Mucosa of stomach (tissue), 1 donor: ENCODE results near the gene DESI1.
"Not testable (repeated sequence)": the region's sequence is repeated elsewhere in the genome, so short reads cannot be mapped to it uniquely, and the experiment has no call there.

Experiments used
- H3K27me3 ChIP-seq: one replicate; pipeline ENCODE4 v1.7.0; 2013; ENCODE audit warnings: mild to moderate bottlenecking, low read length; ENCODE audit not compliant: control insufficient read depth, insufficient read depth
- H3K36me3 ChIP-seq: one replicate; pipeline ENCODE4 v1.7.0; 2013; ENCODE audit warnings: low read length; ENCODE audit not compliant: control insufficient read depth, insufficient read depth
- H3K4me1 ChIP-seq: one replicate; pipeline ENCODE4 v1.7.0; 2013; ENCODE audit warnings: mild to moderate bottlenecking, low read length; ENCODE audit not compliant: control insufficient read depth, insufficient read depth
- H3K4me3 ChIP-seq: one replicate; pipeline ENCODE4 v1.7.0; 2013; ENCODE audit warnings: low read length
- H3K9ac ChIP-seq: one replicate; pipeline ENCODE4 v1.7.0; 2013; ENCODE audit warnings: mild to moderate bottlenecking, low read length, moderate library complexity
- H3K9me3 ChIP-seq: one replicate; pipeline ENCODE4 v1.7.0; 2013; ENCODE audit warnings: mild to moderate bottlenecking, low read length, moderate library complexity; ENCODE audit not compliant: control insufficient read depth
- donor health status: Pancreatic carcinoma.

DESI1 gene

DNA sequence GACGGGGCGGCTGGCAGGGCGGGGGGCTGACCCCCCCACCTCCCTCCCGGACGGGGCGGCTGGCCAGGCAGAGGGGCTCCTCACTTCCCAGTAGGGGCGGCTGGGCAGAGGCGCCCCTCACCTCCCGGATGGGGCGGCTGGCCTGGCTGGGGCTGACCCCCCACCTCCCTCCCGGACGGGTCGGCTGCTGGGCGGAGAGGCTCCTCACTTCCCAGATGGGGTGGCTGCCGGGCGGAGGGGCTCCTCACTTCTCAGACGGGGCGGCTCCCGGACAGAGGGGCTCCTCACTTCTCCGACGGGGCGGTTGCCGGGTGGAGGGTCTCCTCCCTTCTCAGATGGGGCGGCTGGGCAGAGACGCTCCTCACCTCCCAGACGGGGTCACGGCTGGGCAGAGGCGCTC lies 10.3 kb upstream of the DESI1 start:
- not testable (repeated sequence) for H3K4me3 ChIP-seq, H3K27me3 ChIP-seq, H3K9ac ChIP-seq, H3K9me3 ChIP-seq, H3K4me1 ChIP-seq
- peaks cover 11% of the 10 kb centered on the region for H3K36me3 ChIP-seq

DNA sequence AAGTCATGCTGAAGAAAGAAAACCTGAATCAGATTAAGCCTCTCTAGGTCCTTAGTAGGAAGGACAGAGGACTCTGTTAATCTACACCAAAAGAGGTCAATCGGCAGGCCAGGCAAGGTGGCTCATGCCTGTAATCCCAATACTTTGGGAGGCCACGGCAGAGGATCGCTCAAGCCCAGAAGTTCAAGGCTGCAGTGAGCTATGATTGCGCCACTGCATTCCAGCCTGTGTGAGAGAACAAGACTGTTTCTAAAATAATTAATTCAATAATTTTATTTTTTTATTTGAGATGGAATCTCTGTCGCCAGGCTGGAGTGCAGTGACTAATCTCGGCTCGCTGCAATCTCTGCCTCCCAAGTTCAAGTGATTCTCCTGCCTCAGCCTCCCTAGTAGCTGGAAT lies 4.7 kb upstream of the DESI1 start:
- Histone ChIP-seq H3K9me3 (no peaks in the 10 kb centered on the region), H3K4me1 (peaks cover 7% of the 10 kb centered on the region), H3K27me3 (no peaks in the 10 kb centered on the region), H3K36me3 (peaks cover 5% of the 10 kb centered on the region), H3K9ac (no peak overlapping the region), H3K4me3 (no peak overlapping the region)

DNA sequence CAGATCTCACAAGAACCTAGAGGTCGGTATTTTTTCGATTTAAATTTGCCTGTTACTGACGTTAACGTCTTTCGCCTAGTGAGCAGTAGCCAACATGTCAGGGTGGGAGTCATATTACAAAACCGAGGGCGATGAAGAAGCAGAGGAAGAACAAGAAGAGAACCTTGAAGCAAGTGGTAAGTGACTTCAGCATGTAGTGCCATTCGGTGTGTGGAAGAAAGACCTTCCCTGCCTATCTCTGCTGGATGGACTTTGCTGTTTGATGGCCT lies 1.0 kb upstream of the DESI1 start:
- H3K27me3 ChIP-seq = no peaks in the 10 kb centered on the region
- H3K4me3 ChIP-seq = peak overlapping the region; percentile 95
- peaks cover 26% of the 10 kb centered on the region for H3K4me1 ChIP-seq
- H3K9me3 ChIP-seq = no peaks in the 10 kb centered on the region
- H3K9ac ChIP-seq = peak overlapping the region; percentile 90
- H3K36me3 ChIP-seq = no peaks in the 10 kb centered on the region

DNA sequence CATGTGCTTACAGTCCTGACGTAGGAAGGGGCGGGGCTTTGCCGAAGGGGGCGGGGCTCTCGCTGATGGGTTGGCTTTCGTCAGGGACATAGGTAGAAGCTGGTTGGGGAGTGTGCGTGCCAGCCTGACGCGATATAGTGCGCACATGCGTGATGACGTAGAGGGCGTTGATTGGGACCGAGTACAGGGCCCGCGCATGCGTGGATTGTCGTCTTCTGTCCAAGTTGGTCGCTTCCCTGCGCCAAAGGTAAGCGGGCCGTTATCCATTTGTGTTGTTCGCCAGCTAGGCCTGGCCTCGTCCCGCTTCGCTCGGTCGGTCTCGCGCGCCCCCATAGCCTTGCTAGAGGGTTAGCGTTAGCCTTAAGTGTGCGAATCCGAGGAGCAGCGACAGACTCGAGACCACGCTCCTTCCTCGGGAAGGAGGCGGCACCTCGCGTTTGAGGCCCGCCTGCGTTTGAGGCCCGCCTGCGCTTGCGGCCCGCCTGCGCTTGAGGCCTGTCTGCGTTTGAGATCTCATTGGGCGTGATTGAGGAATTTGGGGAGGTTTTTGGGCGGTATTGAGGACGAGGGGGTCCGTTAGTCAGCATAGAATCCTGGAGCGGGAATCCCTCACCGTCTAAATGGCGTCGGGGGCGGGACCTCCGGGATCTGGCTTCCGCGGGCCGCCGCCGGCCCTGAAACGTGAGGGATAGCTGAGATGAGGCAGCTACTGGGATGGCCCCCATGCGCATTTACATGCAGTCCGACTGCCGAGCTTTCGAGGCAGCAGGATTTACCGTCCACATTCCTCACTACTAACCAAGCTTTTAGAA lies 462 bp upstream of the DESI1 start, which contains the start of gene XRCC6:
Gene XRCC6, plus strand, starts transcription at position 197 of the 812 bp plus-strand sequence. CDS start 710 bp downstream, outside the sequence.
- no peaks in the 10 kb centered on the region for H3K9me3 ChIP-seq
- peak within 1 kb of the TSS; percentile 95 for H3K4me3 ChIP-seq
- H3K4me1 ChIP-seq = peaks cover 26% of the 10 kb centered on the region
- peak within 1 kb of the TSS; percentile 94 for H3K9ac ChIP-seq
- no peaks in the 10 kb centered on the region for H3K27me3 ChIP-seq
- no peaks in the 10 kb centered on the region for H3K36me3 ChIP-seq

DNA sequence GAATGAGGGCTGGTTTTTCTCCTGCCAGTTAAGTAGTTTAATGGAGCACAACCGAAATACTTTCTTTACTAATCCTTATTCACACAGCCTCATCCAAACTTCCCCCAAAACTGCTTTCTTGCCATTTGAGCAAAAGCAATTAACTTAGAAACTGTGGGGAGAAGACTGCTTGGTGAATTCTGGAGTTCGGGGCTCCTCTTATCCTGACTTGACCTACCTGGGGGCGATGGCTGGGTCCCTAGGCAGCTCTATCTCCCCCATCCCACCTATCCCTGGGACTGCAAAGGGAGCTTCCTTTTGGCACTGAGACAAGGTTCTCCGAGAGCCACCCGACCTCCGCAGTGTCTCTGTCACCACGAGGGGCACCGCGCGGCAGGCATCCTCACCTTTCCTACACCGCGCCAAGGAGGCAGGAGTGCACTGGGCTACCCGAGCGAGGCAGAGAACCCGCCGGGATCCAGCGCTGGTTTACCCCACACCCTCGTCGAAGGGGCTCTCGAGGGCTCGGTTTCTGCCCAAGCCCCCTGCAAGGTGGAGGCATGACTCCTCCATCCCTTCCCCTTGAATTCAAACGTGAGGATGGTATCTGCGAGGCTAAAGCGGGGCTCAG lies 759 bp downstream of the DESI1 start:
- Histone ChIP-seq H3K9ac (peak overlapping the region; percentile 94), H3K27me3 (no peaks in the 10 kb centered on the region), H3K9me3 (no peaks in the 10 kb centered on the region), H3K4me3 (peak overlapping the region; percentile 95), H3K36me3 (no peaks in the 10 kb centered on the region), H3K4me1 (peaks cover 26% of the 10 kb centered on the region)

DNA sequence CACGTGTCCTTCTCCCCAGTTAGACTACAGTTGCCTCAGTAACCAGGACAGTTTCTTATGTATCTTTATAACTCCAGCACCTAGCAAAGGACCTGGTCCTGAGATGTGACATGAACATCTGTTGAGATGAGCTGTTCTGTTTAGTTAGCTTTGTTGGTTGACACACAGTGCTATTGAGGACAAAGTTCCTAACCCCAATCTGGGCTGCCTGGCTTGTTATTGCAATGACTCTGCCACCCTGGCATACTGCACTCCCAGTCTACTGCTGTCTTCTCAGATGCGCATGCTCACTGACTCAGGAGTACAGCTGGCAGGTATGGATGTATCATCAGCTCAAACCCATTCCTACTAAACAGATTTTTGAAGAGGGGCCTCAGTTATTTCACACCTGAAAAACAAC lies 7.4 kb downstream of the DESI1 start:
- H3K9me3 ChIP-seq = no peaks in the 10 kb centered on the region
- H3K36me3 ChIP-seq = no peaks in the 10 kb centered on the region
- peaks cover 3% of the 10 kb centered on the region for H3K4me1 ChIP-seq
- H3K4me3 ChIP-seq = no peak overlapping the region
- no peak overlapping the region for H3K9ac ChIP-seq
- no peaks in the 10 kb centered on the region for H3K27me3 ChIP-seq

DNA sequence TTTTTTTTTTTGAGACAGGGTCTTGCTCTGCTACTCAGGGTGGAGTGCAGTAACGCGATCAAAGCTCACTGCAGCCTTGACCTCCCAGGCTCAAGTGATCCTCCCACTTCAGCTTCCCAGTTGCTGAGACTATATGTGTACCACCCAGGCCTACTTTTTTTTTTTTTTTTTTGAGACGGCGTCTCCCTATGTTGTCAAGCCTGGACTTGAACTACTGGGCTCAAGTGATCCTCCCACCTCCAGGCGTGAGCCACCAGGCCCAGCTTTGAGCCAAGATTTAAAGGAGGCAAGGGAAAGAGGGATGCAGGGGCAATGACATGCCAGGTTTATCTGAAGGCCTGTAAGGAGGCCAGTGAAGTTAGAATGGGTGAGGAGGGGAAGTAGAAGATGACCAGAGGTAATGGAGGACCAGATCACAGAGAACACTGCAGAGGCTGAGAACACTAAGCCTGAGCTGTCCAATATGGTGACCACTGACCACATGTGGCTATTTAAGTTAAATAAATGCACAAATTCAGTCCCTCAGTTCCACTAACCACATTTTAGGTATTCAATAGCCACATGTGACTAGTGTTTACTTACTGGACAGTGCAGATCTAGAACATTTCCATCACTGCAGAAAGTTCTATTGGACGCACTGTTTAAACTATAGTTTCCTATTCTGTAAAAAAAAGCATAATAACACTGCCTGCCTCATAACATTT lies 8.1 kb downstream of the DESI1 start:
- Histone ChIP-seq H3K27me3 (no peaks in the 10 kb centered on the region), H3K36me3 (no peaks in the 10 kb centered on the region), H3K9me3 (no peaks in the 10 kb centered on the region), H3K9ac (no peak overlapping the region), H3K4me3 (no peak overlapping the region), H3K4me1 (no peaks in the 10 kb centered on the region)

DNA sequence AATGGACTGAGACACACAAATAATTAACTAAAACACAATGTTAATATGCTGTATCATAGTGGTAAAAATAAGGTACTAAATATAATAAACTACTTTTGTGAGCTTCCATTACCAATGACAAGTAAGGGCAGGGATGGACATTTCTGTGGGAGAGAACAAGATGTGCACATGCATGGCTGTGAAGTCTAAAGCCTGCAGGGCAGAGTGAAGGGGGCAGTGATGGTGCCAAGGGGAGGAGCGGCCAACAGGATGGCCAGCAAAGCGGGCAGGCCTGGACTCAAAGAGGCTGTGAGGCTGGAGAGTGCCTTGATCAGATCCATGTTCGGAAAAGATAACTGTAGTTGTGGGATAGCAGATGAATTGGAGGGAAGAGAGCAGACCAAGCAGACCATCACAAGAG lies 12.5 kb downstream of the DESI1 start:
- H3K9me3 ChIP-seq = no peaks in the 10 kb centered on the region
- H3K36me3 ChIP-seq = no peaks in the 10 kb centered on the region
- no peaks in the 10 kb centered on the region for H3K4me1 ChIP-seq
- no peak overlapping the region for H3K4me3 ChIP-seq
- no peak overlapping the region for H3K9ac ChIP-seq
- H3K27me3 ChIP-seq = no peaks in the 10 kb centered on the region

DNA sequence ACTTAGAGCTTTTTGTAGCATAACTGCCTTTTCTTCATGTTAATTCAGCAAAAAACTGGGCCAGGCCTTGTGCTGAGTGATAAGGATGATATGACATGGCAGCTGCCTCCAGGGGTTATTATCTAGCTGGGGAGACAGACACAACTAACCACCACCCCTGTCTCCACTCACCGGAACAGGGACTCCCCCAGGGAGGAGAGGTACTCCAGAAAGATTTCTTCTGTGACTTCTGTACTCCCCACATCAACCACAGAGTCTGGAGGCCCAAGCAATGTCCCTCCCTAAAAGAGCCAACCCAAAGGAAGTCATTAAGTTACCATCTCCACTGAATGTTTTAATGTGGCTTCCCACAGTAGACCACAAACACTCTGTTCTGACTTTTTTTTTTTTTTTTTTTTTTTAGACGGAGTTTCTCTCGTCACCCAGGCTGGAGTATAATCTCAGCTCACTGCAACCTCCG lies 16.9 kb downstream of the DESI1 start:
- Histone ChIP-seq H3K4me1 (no peaks in the 10 kb centered on the region), H3K4me3 (no peak overlapping the region), H3K36me3 (peaks cover 7% of the 10 kb centered on the region), H3K9me3 (no peaks in the 10 kb centered on the region), H3K9ac (no peak overlapping the region), H3K27me3 (no peaks in the 10 kb centered on the region)

DNA sequence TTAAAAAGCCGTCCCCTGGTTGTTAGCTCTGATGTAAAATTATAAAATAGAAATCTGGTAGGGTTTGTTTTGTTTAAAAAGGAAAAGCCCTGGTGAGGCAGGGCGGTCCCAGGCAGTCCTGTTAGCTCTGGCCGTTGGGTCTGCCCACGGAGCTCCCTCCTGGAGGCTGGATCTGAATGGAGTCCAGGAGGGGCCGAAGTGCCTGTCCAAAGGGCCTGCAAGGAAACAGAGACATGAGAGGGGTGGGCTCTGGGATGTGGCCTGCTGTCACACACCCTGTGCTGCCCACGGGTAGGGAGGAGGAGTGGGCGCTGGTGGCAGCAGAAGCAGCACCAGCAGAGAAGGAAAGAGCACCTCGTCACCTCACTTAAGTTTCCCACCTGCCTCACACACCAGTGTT lies 19.9 kb downstream of the DESI1 start:
- H3K4me3 ChIP-seq = no peak overlapping the region
- no peak overlapping the region for H3K9ac ChIP-seq
- H3K4me1 ChIP-seq = peaks cover 10% of the 10 kb centered on the region
- no peaks in the 10 kb centered on the region for H3K9me3 ChIP-seq
- H3K36me3 ChIP-seq = peaks cover 7% of the 10 kb centered on the region
- H3K27me3 ChIP-seq = no peaks in the 10 kb centered on the region

DNA sequence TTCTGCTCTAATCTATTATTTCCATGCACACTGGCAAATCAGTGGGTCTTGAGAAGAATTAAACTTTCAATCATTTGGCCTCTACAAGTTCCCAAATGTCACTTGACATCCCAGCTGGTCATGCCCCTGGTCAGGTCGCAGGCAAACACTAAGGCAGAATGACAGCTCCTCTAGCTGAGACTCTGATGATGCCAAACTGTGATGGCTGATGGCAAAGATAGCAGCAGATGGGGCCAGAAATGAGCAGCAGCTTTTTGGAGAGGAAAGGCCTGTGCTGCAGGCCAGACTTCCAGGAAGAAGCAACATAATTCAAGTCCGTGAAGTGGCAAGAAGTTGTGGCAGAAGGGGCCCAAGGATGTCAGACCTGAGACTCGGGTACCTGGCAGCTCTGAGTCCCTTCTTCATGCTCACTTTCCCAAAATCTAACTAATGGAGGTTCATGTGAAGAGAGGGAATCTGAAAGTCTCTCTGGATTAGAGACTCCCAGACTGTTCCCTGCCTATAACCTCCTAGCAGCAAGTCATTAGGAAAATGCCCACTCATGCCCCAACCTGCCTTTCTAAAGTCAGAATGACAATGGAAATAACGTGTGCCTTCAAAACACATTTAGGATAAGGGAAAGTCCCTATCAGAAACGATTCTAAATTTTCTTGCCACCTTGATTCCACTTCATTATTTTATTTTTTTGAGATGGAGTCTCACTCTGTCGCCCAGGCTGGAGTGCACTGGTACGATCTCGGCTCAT lies 21.8 kb downstream of the DESI1 start:
- H3K9me3 ChIP-seq = no peaks in the 10 kb centered on the region
- H3K9ac ChIP-seq = no peak overlapping the region
- H3K4me1 ChIP-seq = peaks cover 10% of the 10 kb centered on the region
- H3K4me3 ChIP-seq = no peak overlapping the region
- peaks cover 7% of the 10 kb centered on the region for H3K36me3 ChIP-seq
- no peaks in the 10 kb centered on the region for H3K27me3 ChIP-seq

DNA sequence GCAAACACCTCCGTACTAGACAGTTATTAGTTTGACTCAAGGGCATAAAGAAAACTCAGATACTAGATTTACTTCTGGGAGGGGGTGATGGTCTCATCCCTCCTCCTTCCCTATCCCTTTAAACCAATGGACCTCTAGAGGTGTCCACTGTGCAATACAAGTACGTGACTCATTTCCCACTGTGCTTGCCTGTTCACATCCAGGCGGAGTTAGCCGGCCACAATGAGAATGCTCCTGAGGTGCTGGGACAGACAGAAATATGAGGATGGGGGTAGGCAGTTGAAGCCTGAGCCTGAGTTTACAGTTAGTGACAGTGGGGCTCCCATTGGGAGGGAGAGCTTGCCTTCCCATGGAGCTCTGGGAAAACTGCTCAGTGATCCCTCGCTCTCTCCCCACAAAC lies 22.8 kb downstream of the DESI1 start:
- Histone ChIP-seq H3K36me3 (peaks cover 7% of the 10 kb centered on the region), H3K4me1 (peaks cover 10% of the 10 kb centered on the region), H3K9ac (no peak overlapping the region), H3K4me3 (no peak overlapping the region), H3K27me3 (no peaks in the 10 kb centered on the region), H3K9me3 (no peaks in the 10 kb centered on the region)
